ENCODE results near the gene RPS6KA5. TPM values are rescaled to one million over a fixed set of nuclear protein-coding genes. Genes with fewer than 3 reads are reported as not detected.
"Not testable (repeated sequence)": the region's sequence is repeated elsewhere in the genome, so short reads cannot be mapped to it uniquely, and the experiment has no call there.

The RPS6KA5 gene
- total RNA-seq, 1 donor from 2014 or later, result 2.0 TPM

DNA sequence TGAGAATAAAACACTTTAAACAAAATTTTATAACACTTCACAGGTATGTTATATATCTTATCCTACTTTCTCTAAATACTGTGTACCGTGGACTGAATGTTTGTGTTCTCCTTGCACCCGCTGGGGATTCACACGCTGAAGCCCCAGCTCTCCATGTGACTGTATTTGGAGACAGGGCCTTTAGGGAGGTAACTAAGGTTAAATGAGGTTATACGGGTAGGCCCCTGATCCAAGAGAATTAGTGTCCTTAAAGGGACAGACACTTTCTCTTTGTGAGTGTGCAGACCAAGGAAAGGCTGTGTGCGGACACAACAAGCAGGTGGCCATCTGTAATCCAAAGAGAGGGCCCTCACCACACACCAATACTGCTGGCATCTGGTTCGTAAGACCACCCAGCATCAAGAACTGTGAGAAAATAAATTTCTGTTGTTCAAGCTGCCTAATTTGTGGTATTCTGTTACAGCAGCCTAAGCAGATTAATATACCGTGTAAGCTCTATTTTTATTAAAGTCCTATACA, 174.1 kb downstream of the RPS6KA5 start:
- DNase-seq (ENCODE audit: extremely low read depth, low read depth, low spot score), result no peak

DNA sequence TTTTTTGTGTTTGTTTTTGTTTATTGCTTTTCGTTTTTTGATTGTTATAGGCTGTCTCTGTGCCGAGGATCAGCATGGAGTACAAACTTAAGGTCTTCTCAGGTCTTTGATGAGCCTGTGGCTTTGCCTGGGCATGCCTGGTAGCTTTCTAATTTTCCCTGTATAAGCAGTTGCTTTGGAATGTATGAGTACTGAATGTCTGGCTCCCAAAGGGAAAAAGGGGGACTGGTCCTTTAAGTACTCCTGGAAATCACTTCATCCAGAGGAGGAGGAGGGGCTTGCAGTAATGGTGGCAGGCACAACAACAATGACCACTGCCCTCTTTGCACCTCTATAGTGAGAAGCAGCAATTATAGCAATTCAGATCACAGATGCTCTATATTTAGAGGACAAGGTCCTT, 176.7 kb downstream of the RPS6KA5 start:
- DNase-seq (ENCODE audit: extremely low read depth, low read depth, low spot score), result no peak

GRCh38 chr14:90883197-90883596, 177.2 kb downstream of the RPS6KA5 start:
- DNase-seq (ENCODE audit: extremely low read depth, low read depth, low spot score), result no peak

- DNase-seq (ENCODE audit: extremely low read depth, low read depth, low spot score), result no peak
Observed at GRCh38 chr14:90880282-90880681, 180.2 kb downstream of the RPS6KA5 start.

- DNase-seq (ENCODE audit: extremely low read depth, low read depth, low spot score), result no peak
Observed at GRCh38 chr14:90874599-90874998, 185.8 kb downstream of the RPS6KA5 start.

- no peak for DNase-seq (ENCODE audit: extremely low read depth, low read depth, low spot score)
Observed at GRCh38 chr14:90871605-90872233, 188.7 kb downstream of the RPS6KA5 start.

- no peak for DNase-seq (ENCODE audit: extremely low read depth, low read depth, low spot score)
Observed at GRCh38 chr14:90870950-90871604, 189.4 kb downstream of the RPS6KA5 start.

DNA sequence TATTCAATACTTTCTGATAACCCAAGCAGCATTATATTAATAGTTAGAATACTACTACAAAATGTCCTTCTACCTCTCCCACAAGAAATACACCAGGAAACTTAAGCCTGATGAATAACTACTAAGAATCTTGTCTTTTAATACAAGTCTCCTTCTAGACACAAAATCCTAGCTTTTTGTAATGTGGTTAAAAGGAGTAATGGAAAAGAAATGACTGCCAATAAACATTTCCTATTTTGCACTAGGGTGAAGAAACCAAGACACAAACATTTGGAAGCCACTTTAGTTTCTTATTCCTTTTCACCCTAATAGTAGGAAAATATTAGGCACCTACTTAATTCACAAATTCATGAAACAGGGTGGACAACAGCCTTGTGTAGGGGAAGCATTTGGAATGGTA, 192.9 kb downstream of the RPS6KA5 start:
- DNase-seq (ENCODE audit: extremely low read depth, low read depth, low spot score), result no peak

DNA sequence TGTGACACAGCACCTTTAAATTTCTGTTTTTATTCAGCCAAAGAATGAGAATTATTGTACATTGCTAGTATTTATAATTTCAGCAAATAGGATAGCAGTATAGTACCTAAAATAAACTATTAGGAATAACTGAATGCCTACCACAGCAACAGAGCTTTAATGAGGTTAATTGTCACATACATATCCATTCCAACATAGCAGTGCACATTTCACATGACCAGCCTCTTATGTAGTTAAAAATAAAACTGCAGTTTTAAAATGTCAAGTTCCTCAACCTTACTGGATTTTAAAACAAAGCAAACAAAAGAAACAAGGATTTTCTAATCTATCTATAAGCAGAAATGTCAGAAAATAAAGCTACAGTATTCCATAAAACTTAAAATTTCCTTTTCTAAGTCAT, 193.6 kb downstream of the RPS6KA5 start:
- no peak for DNase-seq (ENCODE audit: extremely low read depth, low read depth, low spot score)

DNA sequence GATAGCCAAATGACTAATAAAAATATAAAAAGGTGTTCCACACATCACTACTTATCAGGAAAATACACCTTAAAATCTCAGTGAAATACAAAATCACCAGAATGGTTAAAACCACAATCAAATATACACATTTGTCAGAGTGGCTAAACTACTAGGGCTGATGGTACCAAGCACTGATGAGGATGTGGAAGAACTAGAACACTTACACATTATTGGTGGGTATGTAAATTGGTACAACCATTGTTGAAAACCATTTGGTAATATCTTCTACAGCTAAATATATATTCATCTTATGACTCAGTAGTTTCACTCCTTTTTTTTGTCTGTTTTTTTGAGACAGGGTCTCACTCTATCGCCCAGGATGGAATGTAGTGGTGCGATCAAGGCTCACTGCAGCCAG, 195.7 kb downstream of the RPS6KA5 start:
- DNase-seq (ENCODE audit: extremely low read depth, low read depth, low spot score), result no peak

- no peak for DNase-seq (ENCODE audit: extremely low read depth, low read depth, low spot score)
Observed at GRCh38 chr14:90858511-90858910, 201.9 kb downstream of the RPS6KA5 start.

DNA sequence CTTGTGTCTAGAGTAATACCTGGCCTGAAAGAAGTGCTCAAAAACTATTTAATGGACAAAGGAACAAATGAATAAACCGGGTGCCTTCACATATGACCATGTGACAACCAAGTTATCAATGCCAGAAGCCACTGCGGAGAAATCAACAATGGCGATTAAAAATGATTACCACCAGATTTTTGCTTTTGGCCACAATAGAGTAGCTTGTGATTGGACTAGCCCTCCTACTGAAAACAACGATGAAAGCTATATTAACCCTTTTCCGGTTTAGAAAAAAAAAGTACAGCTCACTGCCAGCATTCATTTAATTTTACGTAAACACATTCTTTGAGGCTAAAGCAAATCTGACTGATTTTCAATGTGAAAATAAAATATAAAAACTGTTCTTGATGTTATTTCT, 202.6 kb downstream of the RPS6KA5 start:
- no peak for DNase-seq (ENCODE audit: extremely low read depth, low read depth, low spot score)

GRCh38 chr14:90856115-90856514, 204.3 kb downstream of the RPS6KA5 start:
- not testable (repeated sequence) for DNase-seq (ENCODE audit: extremely low read depth, low read depth, low spot score)

DNA sequence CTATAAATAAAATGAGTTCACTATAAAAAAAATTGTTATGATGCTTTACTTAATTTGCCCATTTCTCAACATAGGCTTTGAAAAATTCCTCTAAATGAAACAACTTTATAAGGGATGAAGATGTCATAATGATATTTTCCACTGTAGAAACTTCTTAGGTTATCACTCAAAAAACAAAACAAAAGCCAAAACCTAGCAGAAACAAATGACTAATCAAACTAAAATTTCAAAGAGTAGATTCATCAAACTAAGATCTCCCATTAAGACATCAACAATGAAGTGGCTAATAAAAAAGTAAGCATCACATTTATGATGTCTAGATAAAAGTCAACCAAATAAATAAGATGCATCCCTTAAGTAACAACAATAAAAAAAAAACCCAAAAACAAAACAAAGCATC, 207.3 kb downstream of the RPS6KA5 start:
- no peak for DNase-seq (ENCODE audit: extremely low read depth, low read depth, low spot score)

GRCh38 chr14:90851327-90852036, 209.0 kb downstream of the RPS6KA5 start:
- no peak for DNase-seq (ENCODE audit: extremely low read depth, low read depth, low spot score)

DNA sequence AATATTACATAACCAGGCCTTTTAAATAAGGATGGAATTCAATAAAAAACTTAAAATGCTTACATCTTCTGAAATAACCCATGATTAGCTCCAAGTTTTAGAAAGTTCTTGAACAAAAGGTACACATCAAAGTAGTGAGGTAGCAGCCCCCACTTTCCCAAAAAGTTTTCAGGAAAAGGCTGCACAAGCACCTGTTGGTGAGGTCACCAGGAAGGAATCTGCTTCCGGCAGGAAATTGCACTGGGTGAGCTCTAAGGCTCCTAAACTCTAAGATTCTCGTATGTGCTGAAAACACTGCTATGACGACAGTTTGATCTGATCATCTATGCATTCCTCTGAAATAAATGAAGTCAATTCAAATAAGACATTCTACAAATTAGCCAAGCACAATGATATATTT, 210.0 kb downstream of the RPS6KA5 start:
- DNase-seq (ENCODE audit: extremely low read depth, low read depth, low spot score), result peak; percentile 95

DNA sequence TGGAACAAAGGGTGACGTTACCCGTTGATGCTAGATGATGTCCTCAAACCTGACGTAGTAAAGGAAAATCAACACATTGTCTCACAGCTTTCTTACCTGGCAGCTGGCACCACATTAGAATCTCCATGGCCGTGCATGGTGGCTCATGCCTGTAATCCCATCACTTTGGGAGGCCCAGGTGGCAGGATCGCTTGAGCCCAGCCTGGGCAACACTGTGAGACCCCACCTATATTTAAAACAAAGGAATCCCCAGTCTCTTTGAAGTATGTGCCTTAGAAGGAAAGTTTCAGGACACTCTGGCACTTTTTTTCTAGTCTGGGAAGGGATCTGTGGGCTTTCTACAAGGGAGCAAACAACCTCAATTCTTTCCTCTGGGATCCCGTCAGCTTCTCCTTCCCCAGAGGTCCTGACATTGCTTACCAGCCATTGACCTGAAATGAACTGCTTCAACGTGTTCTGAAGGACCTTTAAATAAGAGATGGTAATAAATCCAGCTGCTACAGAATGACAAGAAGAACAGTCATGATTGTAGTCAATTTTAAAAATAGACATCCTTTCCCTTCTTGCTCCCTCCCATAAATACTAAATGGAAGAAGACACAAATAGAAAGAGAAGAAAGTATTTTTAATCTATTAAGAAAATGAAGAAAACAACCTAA, 210.5 kb downstream of the RPS6KA5 start:
- no peak for DNase-seq (ENCODE audit: extremely low read depth, low read depth, low spot score)

GRCh38 chr14:90848944-90849731, 211.3 kb downstream of the RPS6KA5 start:
- DNase-seq (ENCODE audit: extremely low read depth, low read depth, low spot score), result no peak

DNA sequence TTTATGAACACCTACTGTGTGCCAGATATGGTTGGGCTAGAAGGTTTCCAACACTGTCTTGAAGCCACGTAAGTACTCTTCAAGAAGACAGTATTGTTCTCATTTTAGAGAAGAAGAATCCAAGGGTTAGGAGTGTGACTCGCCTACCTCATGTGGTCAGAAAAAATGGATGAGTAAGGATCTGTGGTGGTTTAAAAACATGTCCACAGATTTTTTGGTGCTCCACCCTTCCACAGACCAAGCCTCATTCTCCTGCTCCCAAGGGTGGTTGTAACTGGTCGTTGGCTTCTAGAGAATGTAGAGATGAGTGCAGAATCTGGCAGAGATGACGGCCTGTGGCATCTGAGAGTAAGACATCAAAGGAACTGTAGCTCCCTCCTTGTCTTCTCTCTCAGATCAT, 213.9 kb downstream of the RPS6KA5 start:
- DNase-seq (ENCODE audit: extremely low read depth, low read depth, low spot score), result no peak

DNA sequence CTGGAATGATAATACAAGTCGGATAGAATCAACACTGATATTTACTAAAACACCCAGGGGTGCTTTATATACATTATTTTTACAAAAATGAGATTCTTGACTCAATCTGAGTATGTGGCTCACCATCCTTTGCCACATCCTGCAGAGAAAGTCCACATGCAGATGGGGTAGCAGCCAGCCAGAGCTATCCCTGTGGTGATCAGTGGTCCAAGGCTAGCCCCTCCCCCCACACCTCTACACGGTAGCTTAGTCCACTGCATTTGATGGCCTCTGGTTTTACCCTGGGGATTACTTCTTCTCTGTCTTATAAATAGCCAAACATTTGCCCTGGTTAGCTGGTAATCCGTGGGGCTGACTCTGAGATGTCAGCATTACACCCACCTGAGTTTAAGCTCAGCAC, 216.1 kb downstream of the RPS6KA5 start:
- DNase-seq (ENCODE audit: extremely low read depth, low read depth, low spot score), result no peak

DNA sequence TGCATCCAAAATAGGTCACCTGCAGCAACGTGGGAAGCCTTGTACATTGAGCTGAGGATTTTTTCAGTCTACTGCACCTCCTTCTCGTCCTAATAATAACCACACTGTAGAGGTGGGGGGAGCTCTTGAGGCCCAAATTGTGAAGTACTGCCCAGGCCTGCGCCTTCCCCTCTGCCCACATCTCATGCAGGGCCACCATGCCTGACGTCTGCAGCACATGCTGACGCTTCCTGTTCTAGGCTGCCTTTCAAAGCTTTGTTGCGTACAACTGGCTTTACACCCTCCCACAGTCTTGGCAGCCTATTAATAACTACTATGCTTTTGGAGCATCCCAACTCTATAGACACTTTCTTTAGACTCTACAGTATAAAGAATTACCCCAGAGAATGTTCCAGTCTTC, 217.7 kb downstream of the RPS6KA5 start:
- DNase-seq (ENCODE audit: extremely low read depth, low read depth, low spot score), result no peak
